ENCODE results near the gene PIK3R5. TPM values are rescaled to one million over a fixed set of nuclear protein-coding genes. Genes with fewer than 3 reads are reported as not detected.

Gene PIK3R5
- total RNA-seq, 2 donors from 2014 or later: 3.2 to 10.4 TPM

DNA sequence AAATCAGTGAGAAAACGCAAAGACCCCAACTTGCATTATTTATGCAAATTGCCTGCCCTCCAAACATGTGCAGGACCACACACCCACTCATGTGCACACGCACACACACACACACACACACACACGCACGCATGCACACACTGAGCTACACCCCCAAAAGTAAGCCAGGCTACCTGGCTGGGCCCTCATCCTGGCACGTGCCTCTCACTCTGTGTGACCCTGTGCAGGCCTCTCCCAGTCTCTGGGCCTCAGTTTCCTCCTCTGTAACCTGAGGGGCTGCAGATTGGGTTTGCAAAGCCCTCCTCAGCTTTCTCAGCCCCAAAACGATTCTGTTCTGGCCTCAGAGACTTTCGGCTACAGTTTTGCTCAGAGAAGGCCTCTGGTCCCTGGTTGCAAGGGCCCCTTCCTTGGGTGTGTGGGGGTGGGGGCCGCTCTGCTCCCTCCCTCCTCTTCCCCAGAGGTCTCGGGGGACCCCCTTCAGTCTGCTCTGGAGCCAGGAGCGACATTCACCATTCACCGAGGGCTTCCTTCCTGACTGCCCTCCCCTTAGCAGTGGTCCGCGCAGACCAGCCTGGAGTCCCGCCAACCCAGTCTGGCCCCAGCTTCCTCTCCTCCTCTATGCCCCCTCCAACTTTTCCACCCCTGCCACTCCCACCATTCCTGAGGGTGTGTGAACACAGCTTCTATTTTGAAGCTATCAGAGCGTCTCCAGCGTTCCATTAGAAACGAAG, 92.6 kb downstream of the PIK3R5 start:
- Histone ChIP-seq H3K4me3 (no peak overlapping the region), H3K27ac (no peak overlapping the region), H3K27me3 (replicated peaks; ENCODE audit: insufficient read depth) (no peaks in the 10 kb centered on the region), H3K36me3 (no peaks in the 10 kb centered on the region), H3K9me3 (no peaks in the 10 kb centered on the region), H3K4me1 (replicated peaks) (no peaks in the 10 kb centered on the region)
- TF ChIP-seq POLR2A (IDR thresholded peaks at IDR 0.05): no peak
- TF ChIP-seq, protein P1, sequence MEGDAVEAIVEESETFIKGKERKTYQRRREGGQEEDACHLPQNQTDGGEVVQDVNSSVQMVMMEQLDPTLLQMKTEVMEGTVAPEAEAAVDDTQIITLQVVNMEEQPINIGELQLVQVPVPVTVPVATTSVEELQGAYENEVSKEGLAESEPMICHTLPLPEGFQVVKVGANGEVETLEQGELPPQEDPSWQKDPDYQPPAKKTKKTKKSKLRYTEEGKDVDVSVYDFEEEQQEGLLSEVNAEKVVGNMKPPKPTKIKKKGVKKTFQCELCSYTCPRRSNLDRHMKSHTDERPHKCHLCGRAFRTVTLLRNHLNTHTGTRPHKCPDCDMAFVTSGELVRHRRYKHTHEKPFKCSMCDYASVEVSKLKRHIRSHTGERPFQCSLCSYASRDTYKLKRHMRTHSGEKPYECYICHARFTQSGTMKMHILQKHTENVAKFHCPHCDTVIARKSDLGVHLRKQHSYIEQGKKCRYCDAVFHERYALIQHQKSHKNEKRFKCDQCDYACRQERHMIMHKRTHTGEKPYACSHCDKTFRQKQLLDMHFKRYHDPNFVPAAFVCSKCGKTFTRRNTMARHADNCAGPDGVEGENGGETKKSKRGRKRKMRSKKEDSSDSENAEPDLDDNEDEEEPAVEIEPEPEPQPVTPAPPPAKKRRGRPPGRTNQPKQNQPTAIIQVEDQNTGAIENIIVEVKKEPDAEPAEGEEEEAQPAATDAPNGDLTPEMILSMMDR (IDR thresholded peaks at IDR 0.05): no peak
- no peak for TF ChIP-seq POLR2AphosphoS5 (IDR thresholded peaks at IDR 0.05)
- no peak for DNase-seq (ENCODE audit: low spot score)
- intact Hi-C loops (cut with DNase I): no loop called here
- WGBS: 68% methylated on average over 17 of the region's 17 CpGs

DNA sequence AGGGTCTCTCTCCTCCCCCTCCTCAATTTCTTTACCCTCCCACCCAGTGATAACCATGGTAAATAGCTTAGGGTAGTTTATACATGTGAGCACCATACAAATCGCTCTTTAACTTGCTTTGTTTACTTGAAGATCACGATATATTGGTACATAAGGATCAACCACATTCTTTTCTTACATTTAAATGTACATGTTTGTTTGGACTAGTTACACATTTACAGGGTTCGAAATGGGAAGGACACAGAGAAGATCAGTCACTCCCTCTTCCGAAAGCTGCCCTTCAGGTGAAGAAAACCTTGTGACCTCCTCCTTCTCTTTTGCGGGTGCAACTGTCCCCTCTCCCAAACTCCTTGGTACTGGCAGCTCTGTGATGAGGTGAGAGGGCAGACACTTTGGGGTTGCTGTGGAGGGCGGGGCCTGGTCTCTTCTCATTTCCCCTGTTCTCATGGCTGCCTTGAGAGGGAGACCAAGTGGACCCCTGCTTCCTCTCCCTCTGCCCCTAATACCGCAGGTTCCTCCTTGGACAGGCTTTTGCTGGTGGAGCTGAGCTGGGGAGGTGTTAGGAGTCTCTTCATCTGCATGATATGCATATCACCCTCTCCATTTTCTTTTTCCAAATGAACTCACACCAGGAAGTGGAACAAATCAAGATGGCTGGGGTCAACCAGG, 93.3 kb downstream of the PIK3R5 start:
- H3K4me1 ChIP-seq (replicated peaks): no peaks in the 10 kb centered on the region
- H3K36me3 ChIP-seq: no peaks in the 10 kb centered on the region
- H3K9me3 ChIP-seq: no peaks in the 10 kb centered on the region
- H3K27me3 ChIP-seq (replicated peaks; ENCODE audit: insufficient read depth): no peaks in the 10 kb centered on the region
- TF ChIP-seq, protein P1 (IDR thresholded peaks at IDR 0.05): no peak
- no peak for TF ChIP-seq POLR2A (IDR thresholded peaks at IDR 0.05)
- TF ChIP-seq POLR2AphosphoS5 (IDR thresholded peaks at IDR 0.05): no peak
- H3K4me3 ChIP-seq: no peak overlapping the region
- DNase-seq (ENCODE audit: low spot score): no peak
- 73% methylated on average over 7 of the region's 7 CpGs for WGBS
- intact Hi-C loops (cut with DNase I): no loop called here
- no peak overlapping the region for H3K27ac ChIP-seq

DNA sequence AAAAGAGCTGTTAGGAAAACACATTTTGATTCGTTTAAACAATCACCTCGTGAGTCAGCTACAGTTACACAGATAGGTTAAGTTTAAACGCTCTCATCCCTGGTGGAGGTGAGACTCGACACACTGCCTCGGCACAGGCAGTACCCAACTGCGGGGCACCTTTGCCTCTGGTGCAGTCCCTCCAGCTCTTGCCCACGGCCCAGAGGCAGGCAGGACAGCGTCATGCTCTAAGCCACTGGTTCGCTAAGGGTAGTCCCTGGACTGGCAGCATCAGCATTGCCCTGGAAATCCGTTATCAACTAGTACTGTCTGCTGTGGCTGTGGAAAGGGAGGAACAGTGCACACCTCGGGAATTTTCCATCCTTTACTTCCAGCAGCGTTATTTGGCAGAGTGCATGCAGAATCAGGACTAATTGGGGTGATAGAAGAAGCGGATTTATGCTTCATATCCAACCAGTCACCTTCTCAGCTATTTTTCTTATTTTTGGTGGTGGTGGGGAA, 94.4 kb downstream of the PIK3R5 start:
- H3K4me3 ChIP-seq: no peak overlapping the region
- no peak for DNase-seq (ENCODE audit: low spot score)
- intact Hi-C loops (cut with DNase I): no loop called here
- 74% methylated on average over 13 of the region's 13 CpGs for WGBS
- no peak for TF ChIP-seq POLR2A (IDR thresholded peaks at IDR 0.05)
- TF ChIP-seq, protein P1 (IDR thresholded peaks at IDR 0.05): no peak
- TF ChIP-seq POLR2AphosphoS5 (IDR thresholded peaks at IDR 0.05): no peak
- no peak overlapping the region for H3K27ac ChIP-seq
- no peaks in the 10 kb centered on the region for H3K4me1 ChIP-seq (replicated peaks)
- no peaks in the 10 kb centered on the region for H3K9me3 ChIP-seq
- no peaks in the 10 kb centered on the region for H3K36me3 ChIP-seq
- H3K27me3 ChIP-seq (replicated peaks; ENCODE audit: insufficient read depth): no peaks in the 10 kb centered on the region

DNA sequence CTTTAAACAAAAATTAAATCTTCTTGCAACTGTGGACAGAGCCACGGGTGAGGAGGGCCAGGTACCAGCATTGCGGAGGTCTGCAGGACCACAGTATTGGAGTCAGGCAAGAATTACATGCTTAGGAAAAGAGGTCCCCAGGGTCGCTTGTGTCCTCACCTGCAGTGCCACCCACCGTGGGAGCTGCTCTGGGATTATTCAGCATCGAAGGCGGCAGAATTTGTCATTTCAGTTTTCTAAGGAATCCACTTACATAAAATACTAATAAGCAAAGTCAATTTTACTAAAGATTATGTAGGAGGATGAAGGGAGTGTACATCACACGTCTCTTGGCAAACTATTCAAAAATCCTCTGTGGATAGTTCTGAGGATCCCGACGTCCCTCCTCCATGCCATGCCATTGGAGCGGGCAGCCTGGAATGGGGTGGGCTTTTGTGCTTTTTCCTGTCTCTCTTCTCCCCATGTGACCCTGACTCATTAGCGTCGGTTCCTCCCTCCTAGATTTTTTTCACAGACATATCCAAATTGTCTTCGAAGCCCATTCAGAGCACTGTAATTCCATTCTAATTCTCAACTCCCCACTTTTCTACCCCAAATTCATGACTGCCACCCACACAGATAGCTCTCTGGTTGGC, 95.0 kb downstream of the PIK3R5 start:
- H3K27me3 ChIP-seq (replicated peaks; ENCODE audit: insufficient read depth): no peaks in the 10 kb centered on the region
- intact Hi-C loops (cut with DNase I): no loop called here
- 82% methylated on average over 13 of the region's 13 CpGs for WGBS

More for the DNA sequence above, 95.0 kb downstream of the PIK3R5 start:
- no peak for DNase-seq (ENCODE audit: low spot score)
- no peak overlapping the region for H3K27ac ChIP-seq
- H3K36me3 ChIP-seq: no peaks in the 10 kb centered on the region
- H3K9me3 ChIP-seq: no peaks in the 10 kb centered on the region
- H3K4me1 ChIP-seq (replicated peaks): no peaks in the 10 kb centered on the region
- TF ChIP-seq POLR2AphosphoS5 (IDR thresholded peaks at IDR 0.05) (no peak), POLR2A (IDR thresholded peaks at IDR 0.05) (no peak)
- TF ChIP-seq, protein P1 (IDR thresholded peaks at IDR 0.05): no peak
- no peak overlapping the region for H3K4me3 ChIP-seq

All from prostate gland (tissue), 2 donors.